Smooth muscle cell (in vitro differentiated cells): ENCODE data around the gene CTNNA1. TPM values are rescaled to one million over a fixed set of nuclear protein-coding genes. Genes with fewer than 3 reads are reported as not detected.
A peak's percentile ranks its signal among the peaks of the same experiment; 100 is the strongest.

Experiments
- DNase-seq: peaks from one replicate; lab custom pipeline; 2025; ENCODE audit not compliant: unreplicated experiment; lab: John Stamatoyannopoulos, UW
- H2AFZ ChIP-seq: fragments of 200-600 bp; sonication (generic); 2 replicates; pipeline ENCODE4 v1.6.0; 2016; ENCODE audit warnings: antibody characterized with exemption, low read depth, mild to moderate bottlenecking
- H3F3A ChIP-seq: fragments of 200-600 bp; sonication (generic); 2 replicates; pipeline ENCODE4 v1.6.0; 2017; ENCODE audit warnings: antibody characterized with exemption, low read depth
- H3K27ac ChIP-seq: fragments of 200-600 bp; sonication (generic); 2 replicates; pipeline ENCODE4 v1.5.1; 2016; ENCODE audit warnings: low read depth, mild to moderate bottlenecking
- H3K27me3 ChIP-seq: fragments of 200-600 bp; sonication (generic); 2 replicates; pipeline ENCODE4 v1.6.1; 2016; ENCODE audit warnings: low read depth, mild to moderate bottlenecking
- H3K36me3 ChIP-seq: fragments of 200-600 bp; sonication (generic); 2 replicates; pipeline ENCODE4 v1.5.1; 2016; ENCODE audit warnings: low read depth
- H3K4me1 ChIP-seq: fragments of 200-600 bp; sonication (generic); 2 replicates; pipeline ENCODE4 v1.5.1; 2016; ENCODE audit warnings: low read depth
- H3K4me2 ChIP-seq: fragments of 200-600 bp; sonication (generic); 2 replicates; pipeline ENCODE4 v1.6.0; 2016; ENCODE audit warnings: mild to moderate bottlenecking
- H3K4me3 ChIP-seq: fragments of 200-600 bp; sonication (generic); 2 replicates; pipeline ENCODE4 v1.5.1; 2016; ENCODE audit warnings: mild to moderate bottlenecking
- H3K79me2 ChIP-seq: fragments of 200-600 bp; sonication (generic); 2 replicates; pipeline ENCODE4 v1.6.0; 2016; ENCODE audit warnings: low read depth, mild to moderate bottlenecking
- H3K9ac ChIP-seq: fragments of 200-600 bp; sonication (generic); 2 replicates; pipeline ENCODE4 v1.6.0; 2016; ENCODE audit warnings: low read depth
- H3K9me3 ChIP-seq: fragments of 200-600 bp; sonication (generic); replicated peaks from 2 replicates; pipeline ENCODE4 v1.5.1; 2016; ENCODE audit warnings: low read depth
- H4K20me1 ChIP-seq: fragments of 200-600 bp; sonication (generic); 2 replicates; pipeline ENCODE4 v1.6.0; 2016; ENCODE audit warnings: low read depth
- CTCF ChIP-seq: fragments of 200-600 bp; sonication (generic); IDR thresholded peaks from 2 replicates; pipeline ENCODE4 v1.5.1; 2017; ENCODE audit warnings: borderline replicate concordance, mild to moderate bottlenecking, antibody characterized with exemption; ENCODE audit not compliant: insufficient read depth, poor library complexity, severe bottlenecking
- WGBS: methylation state at CpG from one replicate; pipeline ENCODE4 v1.1.7; 2016; ENCODE audit warnings: low lambda C conversion rate; 5-methylcytosine and 5-hydroxymethylcytosine counted together
- polyA plus RNA-seq: library from polyadenylated mRNA; unstranded; fragments of >200 nt; fragmentation: Nextera tagmentation; extraction: Ambion mirVana; gene quantifications from 2 replicates; pipeline ENCODE4 v1.2.1, GENCODE V29; 2016
- total RNA-seq: library from RNA; depleted of rRNA; stranded (reverse); fragments of >200 nt; gene quantifications from 2 replicates; pipeline ENCODE4 v1.2.3, GENCODE V29; 2014

The CTNNA1 gene
- total and polyA plus RNA-seq, 2 experiments from 2014 or later: 149 to 251 TPM

GRCh38 chr5:138850865-138851435 is 97.7 kb downstream of the CTNNA1 start:
- WGBS: 78% methylated on average over 2 of the region's 2 CpGs
- DNase-seq: no peak

GRCh38 chr5:138853132-138853531 is 99.9 kb downstream of the CTNNA1 start:
- H3K79me2 ChIP-seq: peaks cover 100% of the 10 kb centered on the region
- H3K27me3 ChIP-seq: no peaks in the 10 kb centered on the region
- 83% methylated on average over 9 of the region's 9 CpGs for WGBS
- no peak overlapping the region for H3K4me3 ChIP-seq
- no peak overlapping the region for H3K9ac ChIP-seq
- peaks cover 10% of the 10 kb centered on the region for H3K4me1 ChIP-seq
- H3K4me2 ChIP-seq: no peak overlapping the region
- H3K27ac ChIP-seq: peak overlapping the region; percentile 3
- no peaks in the 10 kb centered on the region for H3K9me3 ChIP-seq
- no peak for TF ChIP-seq CTCF
- peaks cover 5% of the 10 kb centered on the region for H3F3A ChIP-seq
- H3K36me3 ChIP-seq: no peaks in the 10 kb centered on the region
- no peak overlapping the region for H2AFZ ChIP-seq
- DNase-seq: no peak
- peaks cover 98% of the 10 kb centered on the region for H4K20me1 ChIP-seq

More at GRCh38 chr5:138850865-138851435, 97.7 kb downstream of the CTNNA1 start:
- Histone ChIP-seq H3K36me3 (no peaks in the 10 kb centered on the region), H3K27me3 (no peaks in the 10 kb centered on the region), H3K9ac (no peak overlapping the region), H3K4me3 (no peak overlapping the region), H3K27ac (peak overlapping the region; percentile 21), H3K9me3 (no peaks in the 10 kb centered on the region), H4K20me1 (peaks cover 98% of the 10 kb centered on the region), H2AFZ (no peak overlapping the region), H3K79me2 (peaks cover 100% of the 10 kb centered on the region), H3K4me1 (peaks cover 10% of the 10 kb centered on the region), H3K4me2 (no peak overlapping the region), H3F3A (peaks cover 5% of the 10 kb centered on the region)
- no peak for TF ChIP-seq CTCF

- Histone ChIP-seq H3K4me1 (peaks cover 27% of the 10 kb centered on the region), H3K36me3 (no peaks in the 10 kb centered on the region), H3K9ac (no peak overlapping the region), H3F3A (peaks cover 5% of the 10 kb centered on the region), H4K20me1 (peaks cover 95% of the 10 kb centered on the region), H2AFZ (no peak overlapping the region), H3K27me3 (no peaks in the 10 kb centered on the region), H3K27ac (peak overlapping the region; percentile 4), H3K4me2 (no peak overlapping the region), H3K4me3 (no peak overlapping the region), H3K9me3 (no peaks in the 10 kb centered on the region), H3K79me2 (peaks cover 97% of the 10 kb centered on the region)
- 93% methylated on average over 1 of the region's 1 CpG for WGBS
- no peak for TF ChIP-seq CTCF
- no peak for DNase-seq
These were observed 113.8 kb downstream of the CTNNA1 start for GRCh38 chr5:138867011-138867410.

- Histone ChIP-seq H4K20me1 (peaks cover 95% of the 10 kb centered on the region), H3F3A (peaks cover 5% of the 10 kb centered on the region), H3K27me3 (no peaks in the 10 kb centered on the region), H3K9ac (no peak overlapping the region), H3K4me1 (peaks cover 41% of the 10 kb centered on the region), H3K9me3 (no peaks in the 10 kb centered on the region), H3K36me3 (no peaks in the 10 kb centered on the region), H3K4me2 (peak overlapping the region; percentile 34), H3K27ac (peak overlapping the region; percentile 80), H3K4me3 (no peak overlapping the region), H3K79me2 (peaks cover 97% of the 10 kb centered on the region), H2AFZ (no peak overlapping the region)
- TF ChIP-seq CTCF: no peak
- no peak for DNase-seq
- 83% methylated on average over 1 of the region's 1 CpG for WGBS
These were observed 115.8 kb downstream of the CTNNA1 start for GRCh38 chr5:138869038-138869437.
